ENCODE results near the gene GRM4. TPM values are rescaled to one million over a fixed set of nuclear protein-coding genes. Genes with fewer than 3 reads are reported as not detected.

GRM4 gene
- total RNA-seq, 1 experiment from 2014 or later = not detected

DNA sequence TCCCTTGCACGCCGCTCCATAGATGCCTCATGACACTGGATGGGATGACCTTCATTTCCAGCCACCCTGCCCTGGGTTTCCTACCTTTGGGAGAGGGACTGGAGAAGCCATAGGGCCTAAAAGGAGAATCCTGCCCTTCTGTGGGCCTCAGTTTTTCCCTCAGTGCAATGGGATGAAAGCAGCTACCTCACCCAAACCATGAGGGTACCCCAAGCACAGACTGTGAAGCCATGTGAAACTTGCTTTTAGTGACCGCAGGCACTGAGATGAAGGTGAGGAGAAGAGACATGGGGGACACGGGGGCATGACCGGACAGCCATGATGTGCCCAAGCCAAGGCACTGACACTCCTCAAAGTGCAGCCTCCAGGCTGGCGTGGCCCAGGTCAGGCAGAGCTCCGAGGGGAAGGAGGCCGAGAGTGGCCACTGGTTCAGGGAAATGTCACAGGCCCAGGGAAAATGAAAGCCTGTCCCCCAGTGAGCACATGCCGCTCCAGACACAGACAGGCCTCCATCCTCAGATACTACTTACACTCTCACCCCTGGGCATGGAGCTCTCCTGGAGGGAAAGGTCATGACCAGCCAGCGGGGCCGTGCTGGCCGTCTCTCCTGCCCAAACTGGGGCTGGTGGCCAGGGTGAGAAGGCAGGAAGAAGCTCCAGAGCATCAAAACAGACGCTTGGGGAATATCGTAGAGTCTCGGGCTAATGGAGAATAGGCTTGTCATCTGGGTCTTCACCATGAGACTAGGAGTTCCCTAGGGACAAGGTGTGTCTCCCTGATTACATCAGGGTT lies 116.2 kb downstream of the GRM4 start:
- Histone ChIP-seq H3K4me3 (ENCODE audit: low read length) (no peak overlapping the region), H3K9ac (ENCODE audit: low read length) (no peak overlapping the region), H3K4me2 (ENCODE audit: low read length) (no peak overlapping the region), H3K4me1 (ENCODE audit: insufficient read depth, low read length) (no peaks in the 10 kb centered on the region), H3F3A (ENCODE audit: low read length, unreplicated experiment) (no peaks in the 10 kb centered on the region), H2AFZ (ENCODE audit: low read length) (no peak overlapping the region), H3K36me3 (ENCODE audit: low read depth, low read length) (no peaks in the 10 kb centered on the region), H4K20me1 (ENCODE audit: low read length) (no peaks in the 10 kb centered on the region), H3K79me2 (ENCODE audit: low read length) (no peaks in the 10 kb centered on the region), H3K9me2 (replicated peaks; ENCODE audit: low read length) (no peaks in the 10 kb centered on the region), H3K27ac (ENCODE audit: low read length) (no peak overlapping the region), H3K27me3 (ENCODE audit: low read length) (no peaks in the 10 kb centered on the region), H3K9me3 (ENCODE audit: low read length) (no peaks in the 10 kb centered on the region)
- intact Hi-C loops (cut with micrococcal nuclease) = loop anchor here (10.0 kb wide), 2 partner anchors 185 to 265 kb away; no protein-coding TSS in a partner anchor
- DNase-seq (no peak), ATAC-seq (no peak)
- ChIA-PET CTCF (no interaction called here), POLR2A (ENCODE audit: unreplicated experiment) (interaction anchor here (0.6 kb wide), 1 partner anchor 19 kb away, joined by 3 read pairs; no protein-coding TSS in a partner anchor)
- no TSS peak for BruUV-seq (replicated peaks)
- no peak for TF ChIP-seq EZH2 (IDR thresholded peaks at IDR 0.05; ENCODE audit: low read length, unreplicated experiment)
- TF ChIP-seq EZH2phosphoT487 (IDR thresholded peaks at IDR 0.05; ENCODE audit: borderline replicate concordance, low read length) = no peak

DNA sequence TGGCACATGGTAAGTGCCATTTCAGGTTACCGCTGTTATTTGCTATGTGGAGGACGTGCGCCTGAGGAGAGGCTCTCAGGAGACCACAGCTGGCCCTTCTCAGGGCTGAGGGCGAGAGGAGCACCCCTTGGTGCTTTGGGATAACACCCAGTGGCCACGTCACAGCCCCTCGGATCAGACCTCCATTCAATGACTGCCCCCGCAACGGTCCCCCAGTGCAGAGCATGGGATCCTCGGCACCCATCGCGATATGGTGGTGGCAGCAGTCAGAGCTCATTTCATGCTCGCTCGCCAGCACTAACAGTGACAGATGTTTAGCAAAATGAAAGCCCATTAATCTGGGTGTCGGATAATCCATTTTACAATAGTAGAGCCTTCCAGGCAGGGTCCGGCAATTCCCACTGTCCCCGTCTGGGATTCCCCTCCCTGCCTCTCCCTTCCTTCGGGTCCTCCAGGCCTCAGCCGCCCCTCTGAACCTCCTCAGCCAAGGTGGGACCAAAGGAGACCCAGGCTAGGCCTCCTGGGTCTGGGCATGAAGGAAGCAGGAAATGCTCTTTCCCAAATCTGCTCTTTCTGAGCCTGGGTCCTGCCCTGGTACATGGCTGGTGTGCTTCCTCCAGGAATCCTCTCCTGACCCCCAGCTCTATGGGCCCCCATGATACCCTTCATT lies 117.1 kb downstream of the GRM4 start:
- H3K4me2 ChIP-seq (ENCODE audit: low read length) = no peak overlapping the region
- no peaks in the 10 kb centered on the region for H3K9me3 ChIP-seq (ENCODE audit: low read length)
- H3K36me3 ChIP-seq (ENCODE audit: low read depth, low read length) = no peaks in the 10 kb centered on the region
- no peak overlapping the region for H3K9ac ChIP-seq (ENCODE audit: low read length)
- ATAC-seq (no peak), DNase-seq (no peak)
- no peaks in the 10 kb centered on the region for H3F3A ChIP-seq (ENCODE audit: low read length, unreplicated experiment)
- no peak overlapping the region for H3K4me3 ChIP-seq (ENCODE audit: low read length)
- no peaks in the 10 kb centered on the region for H4K20me1 ChIP-seq (ENCODE audit: low read length)
- no TSS peak for BruUV-seq (replicated peaks)
- intact Hi-C loops (cut with micrococcal nuclease) = loop anchor here (10.0 kb wide), 2 partner anchors 184 to 264 kb away; no protein-coding TSS in a partner anchor
- H3K79me2 ChIP-seq (ENCODE audit: low read length) = no peaks in the 10 kb centered on the region
- H3K4me1 ChIP-seq (ENCODE audit: insufficient read depth, low read length) = no peaks in the 10 kb centered on the region
- no peak overlapping the region for H3K27ac ChIP-seq (ENCODE audit: low read length)
- H3K27me3 ChIP-seq (ENCODE audit: low read length) = 0 out of 2 replicates have a peak, but pooled peaks cover 6% of the 10 kb centered on the region
- POLR2A ChIA-PET (ENCODE audit: unreplicated experiment) = interaction anchor here (0.6 kb wide), 1 partner anchor 19 kb away, joined by 3 read pairs; no protein-coding TSS in a partner anchor
- H2AFZ ChIP-seq (ENCODE audit: low read length) = no peak overlapping the region
- TF ChIP-seq, protein P1, sequence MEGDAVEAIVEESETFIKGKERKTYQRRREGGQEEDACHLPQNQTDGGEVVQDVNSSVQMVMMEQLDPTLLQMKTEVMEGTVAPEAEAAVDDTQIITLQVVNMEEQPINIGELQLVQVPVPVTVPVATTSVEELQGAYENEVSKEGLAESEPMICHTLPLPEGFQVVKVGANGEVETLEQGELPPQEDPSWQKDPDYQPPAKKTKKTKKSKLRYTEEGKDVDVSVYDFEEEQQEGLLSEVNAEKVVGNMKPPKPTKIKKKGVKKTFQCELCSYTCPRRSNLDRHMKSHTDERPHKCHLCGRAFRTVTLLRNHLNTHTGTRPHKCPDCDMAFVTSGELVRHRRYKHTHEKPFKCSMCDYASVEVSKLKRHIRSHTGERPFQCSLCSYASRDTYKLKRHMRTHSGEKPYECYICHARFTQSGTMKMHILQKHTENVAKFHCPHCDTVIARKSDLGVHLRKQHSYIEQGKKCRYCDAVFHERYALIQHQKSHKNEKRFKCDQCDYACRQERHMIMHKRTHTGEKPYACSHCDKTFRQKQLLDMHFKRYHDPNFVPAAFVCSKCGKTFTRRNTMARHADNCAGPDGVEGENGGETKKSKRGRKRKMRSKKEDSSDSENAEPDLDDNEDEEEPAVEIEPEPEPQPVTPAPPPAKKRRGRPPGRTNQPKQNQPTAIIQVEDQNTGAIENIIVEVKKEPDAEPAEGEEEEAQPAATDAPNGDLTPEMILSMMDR (conservative IDR thresholded peaks at IDR 0.05; ENCODE audit: low read depth, low read length) = no peak
- TF ChIP-seq EZH2 (IDR thresholded peaks at IDR 0.05; ENCODE audit: low read length, unreplicated experiment) = no peak
- TF ChIP-seq EZH2phosphoT487 (IDR thresholded peaks at IDR 0.05; ENCODE audit: borderline replicate concordance, low read length) = no peak
- no peaks in the 10 kb centered on the region for H3K9me2 ChIP-seq (replicated peaks; ENCODE audit: low read length)
- CTCF ChIA-PET = no interaction called here

DNA sequence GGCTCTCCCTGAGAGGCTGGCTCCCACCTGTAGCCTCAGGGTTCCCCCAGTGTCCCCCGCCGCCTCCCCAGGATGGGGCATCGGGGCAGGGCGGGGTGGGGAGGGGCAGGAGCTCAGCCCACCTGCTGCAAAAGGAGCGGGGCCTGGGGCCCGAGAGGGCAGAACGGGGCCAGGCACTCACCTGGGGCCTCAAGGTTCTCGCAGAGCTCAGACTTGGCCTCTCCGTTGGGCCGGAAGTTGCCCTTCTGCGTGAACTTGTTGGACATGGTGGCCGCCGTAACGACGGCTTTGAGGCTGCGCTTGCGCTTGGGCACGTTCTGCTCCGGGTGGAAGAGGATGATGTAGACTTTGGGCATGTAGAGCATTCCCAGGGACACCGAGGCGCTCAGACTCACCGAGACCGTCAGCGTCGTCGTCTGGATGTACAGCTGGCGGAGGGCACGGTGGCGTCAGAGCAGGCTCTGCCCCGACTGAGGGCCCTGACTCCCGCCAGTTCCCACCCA lies 117.9 kb downstream of the GRM4 start:
- ChIA-PET CTCF (interaction anchor here (1.0 to 1.5 kb wide), 3 partner anchors 127 to 316 kb away, joined by 3 to 11 read pairs (median 5); partner anchors contain the start of gene UQCC2), POLR2A (ENCODE audit: unreplicated experiment) (no interaction called here)
- H3K27ac ChIP-seq (ENCODE audit: low read length) = no peak overlapping the region
- no peaks in the 10 kb centered on the region for H3F3A ChIP-seq (ENCODE audit: low read length, unreplicated experiment)
- no peaks in the 10 kb centered on the region for H3K36me3 ChIP-seq (ENCODE audit: low read depth, low read length)
- H3K4me3 ChIP-seq (ENCODE audit: low read length) = no peak overlapping the region
- ATAC-seq (no peak), DNase-seq (no peak)
- H3K79me2 ChIP-seq (ENCODE audit: low read length) = no peaks in the 10 kb centered on the region
- H3K27me3 ChIP-seq (ENCODE audit: low read length) = 0 out of 2 replicates have a peak, but pooled peaks cover 10% of the 10 kb centered on the region
- H3K9ac ChIP-seq (ENCODE audit: low read length) = no peak overlapping the region
- no peak overlapping the region for H3K4me2 ChIP-seq (ENCODE audit: low read length)
- no peaks in the 10 kb centered on the region for H3K4me1 ChIP-seq (ENCODE audit: insufficient read depth, low read length)
- TF ChIP-seq EZH2phosphoT487 (IDR thresholded peaks at IDR 0.05; ENCODE audit: borderline replicate concordance, low read length) (no peak), EZH2 (IDR thresholded peaks at IDR 0.05; ENCODE audit: low read length, unreplicated experiment) (no peak)
- TF ChIP-seq, protein P1 (conservative IDR thresholded peaks at IDR 0.05; ENCODE audit: low read depth, low read length) = no peak
- no peaks in the 10 kb centered on the region for H4K20me1 ChIP-seq (ENCODE audit: low read length)
- intact Hi-C loops (cut with micrococcal nuclease) = loop anchor here (10.0 kb wide), 2 partner anchors 183 to 263 kb away; no protein-coding TSS in a partner anchor
- H3K9me3 ChIP-seq (ENCODE audit: low read length) = no peaks in the 10 kb centered on the region
- no peak overlapping the region for H2AFZ ChIP-seq (ENCODE audit: low read length)
- H3K9me2 ChIP-seq (replicated peaks; ENCODE audit: low read length) = no peaks in the 10 kb centered on the region
- BruUV-seq (replicated peaks) = no TSS peak
